Small intestine (tissue), 7 donors: ENCODE results near the gene TMEM179. TPM values are rescaled to one million over a fixed set of nuclear protein-coding genes. Genes with fewer than 3 reads are reported as not detected.

Experiments used
- DNase-seq, 2 donors: peaks; one replicate each; pipeline versions ENCODE4 v3.0.0 to v3.0.0-alpha.2; 2013
- FAIRE-seq: peaks from 2 replicates; lab custom pipeline; 2012; peaks lifted over from hg19 to GRCh38; lab: Jason Lieb, UNC
- H3K27ac ChIP-seq, 3 donors: one replicate each; pipeline ENCODE4 v1.5.1; 2013; ENCODE audit warnings: low read length in 2 of 3, mild to moderate bottlenecking in 2 of 3, control low read depth in 1 of 3, inconsistent platforms in 1 of 3, low read depth in 1 of 3, moderate library complexity in 1 of 3
- H3K27me3 ChIP-seq, 3 donors: one replicate each; pipeline ENCODE4 v1.6.1; 2013; ENCODE audit warnings: low read length in 3 of 3, inconsistent platforms in 1 of 3; ENCODE audit not compliant: control insufficient read depth in 3 of 3, insufficient read depth in 3 of 3
- H3K36me3 ChIP-seq, 3 donors: one replicate each; pipeline ENCODE4 v1.6.1; 2013; ENCODE audit warnings: low read length in 3 of 3, inconsistent platforms in 1 of 3, low read depth in 1 of 3, mild to moderate bottlenecking in 1 of 3, moderate library complexity in 1 of 3; ENCODE audit not compliant: control insufficient read depth in 3 of 3, insufficient read depth in 2 of 3
- H3K4me1 ChIP-seq, 3 donors: one replicate each; pipeline ENCODE4 v1.6.1; 2013; ENCODE audit warnings: low read length in 2 of 3, inconsistent platforms in 1 of 3, low read depth in 1 of 3, mild to moderate bottlenecking in 1 of 3, moderate library complexity in 1 of 3; ENCODE audit not compliant: control insufficient read depth in 3 of 3, insufficient read depth in 2 of 3
- H3K4me3 ChIP-seq, 3 donors: one replicate each; pipeline ENCODE4 v1.5.1; 2013; ENCODE audit warnings: low read length in 3 of 3, control low read depth in 1 of 3, inconsistent platforms in 1 of 3, low read depth in 1 of 3, mild to moderate bottlenecking in 1 of 3, moderate library complexity in 1 of 3
- H3K9me3 ChIP-seq, 2 donors: one replicate each; pipeline ENCODE4 v1.6.1; 2013; ENCODE audit warnings: low read depth in 1 of 2, low read length in 1 of 2; ENCODE audit not compliant: control insufficient read depth in 2 of 2, insufficient read depth in 1 of 2
- WGBS, 3 donors: extraction: QIAGEN DNeasy Blood & Tissue Kit; methylation state at CpG; one replicate each; pipeline ENCODE4 v1.1.7; 2013; 5-methylcytosine and 5-hydroxymethylcytosine counted together
- polyA plus RNA-seq, 4 donors: library from polyadenylated mRNA; stranded (reverse) in 3 of 4; unstranded in 1 of 4; fragments of 200-250 nt in 3 of 4; fragments of 120-200 nt in 1 of 4; gene quantifications; one replicate each; pipeline versions ENCODE4 v1.2.1 to v1.2.3, GENCODE V29; 2013
- donor health status: healthy with polysubstance abuse.
- donor health status: control.
- donor health status: control.
- donor health status: Bipolar disorder and iron deficiency.
- donor health status: healthy.

TMEM179 gene
- polyA plus RNA-seq, 4 donors = 3.0 to 11.2 TPM; not detected in 2

GRCh38 chr14:104610749-104611310, 6.3 kb upstream of the TMEM179 start:
- DNase-seq (no peak), FAIRE-seq (no peak)
- H3K4me3 ChIP-seq = no peak overlapping the region
- no peak overlapping the region for H3K27ac ChIP-seq
- H3K36me3 ChIP-seq = no peaks in the 10 kb centered on the region
- WGBS, 3 donors = 60 to 65% (median 64%) methylated on average over 4 of the region's 4 CpGs
- no peaks in the 10 kb centered on the region for H3K4me1 ChIP-seq
- peaks cover 0 to 15% (median 7%) of the 10 kb centered on the region in 3 donors for H3K27me3 ChIP-seq
- no peaks in the 10 kb centered on the region for H3K9me3 ChIP-seq

GRCh38 chr14:104609666-104610065, 5.1 kb upstream of the TMEM179 start:
- Histone ChIP-seq H3K4me1 (peaks cover 0 to 4% (median 0%) of the 10 kb centered on the region in 3 donors), H3K27me3 (peaks cover 4 to 22% (median 7%) of the 10 kb centered on the region in 3 donors), H3K27ac (no peak overlapping the region), H3K36me3 (no peaks in the 10 kb centered on the region), H3K9me3 (no peaks in the 10 kb centered on the region), H3K4me3 (no peak overlapping the region)
- 78 to 82% (median 78%) methylated on average over 7 of the region's 7 CpGs for WGBS, 3 donors
- DNase-seq (no peak), FAIRE-seq (no peak)

GRCh38 chr14:104603711-104604401, 716 bp downstream of the TMEM179 start:
- Histone ChIP-seq H3K36me3 (no peaks in the 10 kb centered on the region), H3K27ac (no peak overlapping the region), H3K27me3 (peaks cover 8 to 27% (median 10%) of the 10 kb centered on the region in 3 donors), H3K4me3 (no peak overlapping the region), H3K4me1 (peaks cover 0 to 6% (median 0%) of the 10 kb centered on the region in 3 donors), H3K9me3 (no peaks in the 10 kb centered on the region)
- 20 to 23% (median 22%) methylated on average over 30 to 32 of the region's 32 CpGs for WGBS, 3 donors
- DNase-seq (no peak), FAIRE-seq (no peak)

- no peaks in the 10 kb centered on the region for H3K9me3 ChIP-seq
- H3K36me3 ChIP-seq = no peaks in the 10 kb centered on the region
- peaks cover 0 to 6% (median 0%) of the 10 kb centered on the region in 3 donors for H3K4me1 ChIP-seq
- H3K4me3 ChIP-seq = no peak overlapping the region
- 86 to 94% (median 89%) methylated on average over 7 of the region's 7 CpGs for WGBS, 3 donors
- no peak for DNase-seq
- H3K27me3 ChIP-seq = peaks cover 8 to 25% (median 12%) of the 10 kb centered on the region in 3 donors
- FAIRE-seq = no peak
- no peak overlapping the region for H3K27ac ChIP-seq
These were observed 1.6 kb downstream of the TMEM179 start for GRCh38 chr14:104602933-104603325.

- Histone ChIP-seq H3K9me3 (no peaks in the 10 kb centered on the region), H3K27ac (no peak overlapping the region), H3K4me1 (peaks cover 0 to 6% (median 0%) of the 10 kb centered on the region in 3 donors), H3K27me3 (peaks cover 8 to 25% (median 12%) of the 10 kb centered on the region in 3 donors), H3K4me3 (no peak overlapping the region), H3K36me3 (no peaks in the 10 kb centered on the region)
- FAIRE-seq = no peak
- no peak for DNase-seq
- 86 to 90% (median 88%) methylated on average over 11 of the region's 11 CpGs for WGBS, 3 donors
These were observed 2.1 kb downstream of the TMEM179 start for GRCh38 chr14:104602315-104602932.

GRCh38 chr14:104601786-104602185, 2.8 kb downstream of the TMEM179 start:
- Histone ChIP-seq H3K27me3 (peaks cover 8 to 25% (median 12%) of the 10 kb centered on the region in 3 donors), H3K27ac (no peak overlapping the region), H3K36me3 (no peaks in the 10 kb centered on the region), H3K9me3 (no peaks in the 10 kb centered on the region), H3K4me1 (peaks cover 0 to 6% (median 0%) of the 10 kb centered on the region in 3 donors), H3K4me3 (no peak overlapping the region)
- 44 to 59% (median 55%) methylated on average over 8 to 9 of the region's 9 CpGs for WGBS, 3 donors
- DNase-seq (no peak), FAIRE-seq (no peak)

- H3K27me3 ChIP-seq = peaks cover 8 to 21% (median 10%) of the 10 kb centered on the region in 3 donors
- H3K27ac ChIP-seq = no peak overlapping the region
- H3K4me3 ChIP-seq = no peak overlapping the region
- 70 to 84% (median 83%) methylated on average over 8 of the region's 8 CpGs for WGBS, 3 donors
- H3K36me3 ChIP-seq = no peaks in the 10 kb centered on the region
- H3K9me3 ChIP-seq = no peaks in the 10 kb centered on the region
- FAIRE-seq = no peak
- H3K4me1 ChIP-seq = peaks cover 0 to 6% (median 0%) of the 10 kb centered on the region in 3 donors
- no peak for DNase-seq
These were observed 3.8 kb downstream of the TMEM179 start for GRCh38 chr14:104600805-104601204.

GRCh38 chr14:104600141-104600643, 4.4 kb downstream of the TMEM179 start:
- Histone ChIP-seq H3K27me3 (peaks cover 8 to 19% (median 10%) of the 10 kb centered on the region in 3 donors), H3K9me3 (no peaks in the 10 kb centered on the region), H3K27ac (no peak overlapping the region), H3K36me3 (no peaks in the 10 kb centered on the region), H3K4me3 (no peak overlapping the region), H3K4me1 (peaks cover 0 to 6% (median 0%) of the 10 kb centered on the region in 3 donors)
- DNase-seq = no peak
- WGBS, 3 donors = 41 to 52% (median 44%) methylated on average over 14 of the region's 14 CpGs
- FAIRE-seq = no peak
